Vagina (tissue), 2 donors: ENCODE measurements around the gene TENT5C.

ENCODE experiments used
- CTCF ChIP-seq, 3 experiments: fragments of 450-650 bp in 2 of 3; fragments of 200-600 bp in 1 of 3; sonication (generic) in 1 of 3; IDR thresholded peaks; one replicate each; pipeline ENCODE4 v1.5.1; 2017 to 2019; ENCODE audit warnings: antibody characterized with exemption in 3 of 3, mild to moderate bottlenecking in 2 of 3, moderate library complexity in 2 of 3
- POLR2A ChIP-seq, 2 donors: fragments of 450-650 bp; IDR thresholded peaks; one replicate each; pipeline ENCODE4 v1.6.1; 2017; ENCODE audit warnings: antibody characterized with exemption in 2 of 2, mild to moderate bottlenecking in 2 of 2, moderate library complexity in 2 of 2
- POLR2AphosphoS5 ChIP-seq, 2 donors: sonication (generic); formaldehyde crosslinking; IDR thresholded peaks; one replicate each; pipeline ENCODE4 v1.9.0; 2017; ENCODE audit warnings: antibody characterized with exemption in 2 of 2, mild to moderate bottlenecking in 2 of 2, low read depth in 1 of 2; ENCODE audit not compliant: insufficient read depth in 1 of 2

DNA sequence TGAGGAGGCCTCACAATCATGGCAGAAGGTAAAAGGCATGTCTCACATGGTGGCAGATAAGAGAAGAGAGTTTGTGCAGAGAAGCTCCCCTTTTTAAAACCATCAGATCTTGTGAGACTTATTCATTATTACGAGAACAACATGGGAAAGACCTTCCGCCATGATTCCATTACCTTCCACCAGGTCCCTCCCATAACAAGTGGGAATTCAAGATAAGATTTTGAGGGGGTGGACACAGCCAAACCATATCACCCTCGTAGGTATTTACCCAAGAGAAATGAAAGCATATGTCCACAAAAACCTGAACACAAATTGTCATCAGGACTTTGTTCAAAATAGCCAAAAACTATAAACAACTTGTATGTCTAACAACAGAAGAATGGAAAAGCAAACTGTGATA, 45.9 kb upstream of the TENT5C start:
- TF ChIP-seq POLR2A (IDR thresholded peaks at IDR 0.05) (no peak), CTCF (IDR thresholded peaks at IDR 0.05) (no peak), POLR2AphosphoS5 (IDR thresholded peaks at IDR 0.05; ENCODE audit: insufficient read depth in 1 of 2, low read depth in 1 of 2) (no peak)
